Tongue (tissue), 2 donors: ENCODE data around the gene LINC00632. TPM values are rescaled to one million over a fixed set of nuclear protein-coding genes. Genes with fewer than 3 reads are reported as not detected.
"Not testable (repeated sequence)": the region's sequence is repeated elsewhere in the genome, so short reads cannot be mapped to it uniquely, and the experiment has no call there.

Experiments used
- DNase-seq: peaks from one replicate; pipeline ENCODE4 v3.0.0-alpha.2; 2015
- total RNA-seq: library from RNA; depleted of rRNA; stranded (reverse); fragments of >200 nt; gene quantifications from one replicate; pipeline ENCODE4 v1.2.3, GENCODE V29; 2014

The LINC00632 gene
- total RNA-seq = 7.0 TPM

- DNase-seq = peak; percentile 41
Measured at GRCh38 chrX:140709421-140709846, at the start of gene LINC00632. Gene LINC00632, plus strand, starts transcription at chrX:140709759.

DNA sequence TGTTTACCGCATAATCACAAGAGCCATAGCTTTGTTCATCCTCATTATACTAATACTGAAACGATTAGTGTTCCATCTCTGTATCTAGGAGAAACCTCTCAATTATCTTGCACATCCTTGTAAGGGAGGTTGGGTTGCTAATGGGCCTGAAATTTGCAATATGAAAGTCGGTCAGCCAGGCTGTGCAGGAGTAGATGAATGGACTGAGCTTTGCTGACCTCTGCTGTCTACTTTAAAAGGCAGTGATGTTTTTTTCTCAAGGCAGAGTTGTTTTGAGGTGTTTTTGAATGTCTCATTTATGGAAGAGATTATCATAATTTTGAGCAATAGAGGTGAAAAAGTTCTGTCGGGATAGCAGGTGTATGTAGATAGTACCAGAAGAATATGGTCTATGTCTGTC lies 47.9 kb upstream of the LINC00632 start:
- no peak for DNase-seq

- peak; percentile 32 for DNase-seq
Measured at GRCh38 chrX:140664939-140665338, 44.6 kb upstream of the LINC00632 start.

- no peak for DNase-seq
Measured at GRCh38 chrX:140672840-140673731, 36.5 kb upstream of the LINC00632 start.

DNA sequence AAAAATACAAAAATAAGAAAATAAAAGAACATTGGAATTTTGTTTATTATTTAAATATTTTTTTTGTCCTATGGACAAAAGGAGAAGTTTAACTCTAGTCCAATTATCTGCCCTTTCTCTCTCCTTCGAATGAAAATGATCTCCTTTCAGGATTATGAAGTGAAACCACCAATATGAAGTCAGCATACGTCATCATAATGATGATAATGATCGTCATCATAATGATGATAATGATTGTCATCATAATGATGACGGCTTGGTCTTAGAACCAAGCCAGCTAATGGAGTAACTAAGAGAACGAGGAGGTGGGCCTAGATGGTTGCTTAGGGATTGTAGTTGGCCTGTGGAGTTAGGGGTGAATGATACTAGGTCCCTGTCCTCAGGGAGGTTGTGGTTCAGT lies 21.9 kb upstream of the LINC00632 start:
- DNase-seq = no peak

- not testable (repeated sequence) for DNase-seq
Measured at GRCh38 chrX:140691596-140691995, 18.0 kb upstream of the LINC00632 start.

GRCh38 chrX:140697618-140698017 lies 11.9 kb upstream of the LINC00632 start:
- DNase-seq = no peak

- peak; percentile 38 for DNase-seq
Measured at GRCh38 chrX:140701480-140701879, 8.1 kb upstream of the LINC00632 start.

- peak; percentile 75 for DNase-seq
Measured at GRCh38 chrX:140710710-140711109, 1.2 kb downstream of the LINC00632 start.

DNA sequence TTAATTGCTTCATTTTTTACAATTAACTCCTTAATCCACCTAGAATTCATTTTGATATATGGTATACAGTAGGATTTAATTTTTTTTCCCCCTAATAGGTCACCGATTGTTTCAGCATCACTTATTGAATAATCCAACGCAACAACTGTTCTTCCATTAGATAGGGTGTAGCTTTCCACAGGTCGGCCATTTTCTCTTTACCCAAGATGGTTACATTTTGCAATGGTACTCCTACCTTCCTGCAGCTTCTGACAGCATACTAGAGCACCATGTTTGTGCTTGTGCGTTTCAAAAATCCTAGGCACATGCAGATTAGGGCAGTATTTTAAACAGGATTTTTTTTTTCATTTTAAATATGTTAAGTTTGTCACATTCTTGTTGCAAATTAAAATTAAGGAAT lies 2.3 kb downstream of the LINC00632 start:
- DNase-seq = no peak

- DNase-seq = peak; percentile 95
Measured at GRCh38 chrX:140712413-140713173, 3.0 kb downstream of the LINC00632 start.

- no peak for DNase-seq
Measured at GRCh38 chrX:140713174-140713539, 3.6 kb downstream of the LINC00632 start.

- no peak for DNase-seq
Measured at GRCh38 chrX:140715787-140716186, 6.2 kb downstream of the LINC00632 start.

- peak; percentile 58 for DNase-seq
Measured at GRCh38 chrX:140723121-140723715, 13.7 kb downstream of the LINC00632 start.

DNA sequence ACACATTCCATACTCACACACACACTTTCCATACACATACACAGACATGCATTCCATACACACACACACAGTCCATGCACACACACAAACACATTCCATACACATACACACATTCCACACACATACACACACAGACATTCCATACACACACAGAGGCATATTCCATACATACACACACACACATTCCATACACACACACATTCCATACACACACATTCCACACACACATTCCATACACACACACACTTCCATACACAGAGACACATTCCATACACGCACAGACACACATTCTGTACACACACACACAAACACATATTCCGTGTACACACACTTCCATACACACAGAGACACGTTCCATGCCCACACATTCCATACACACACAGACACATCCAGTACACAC lies 14.8 kb downstream of the LINC00632 start:
- DNase-seq = no peak

DNA sequence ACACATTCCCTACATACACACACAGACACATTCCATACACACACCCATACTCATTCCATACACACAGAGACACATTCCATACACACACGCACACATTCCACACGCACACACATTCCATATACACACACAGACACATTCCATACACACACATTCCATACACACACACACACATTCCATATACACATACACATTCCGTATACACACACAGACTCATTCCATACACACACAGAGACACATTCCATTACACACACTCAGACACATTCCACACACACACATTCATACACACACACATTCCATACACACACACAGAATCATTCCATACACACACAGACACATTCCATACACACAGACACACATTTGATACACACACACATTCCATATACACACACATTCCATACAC lies 15.2 kb downstream of the LINC00632 start:
- peak; percentile 33 for DNase-seq

DNA sequence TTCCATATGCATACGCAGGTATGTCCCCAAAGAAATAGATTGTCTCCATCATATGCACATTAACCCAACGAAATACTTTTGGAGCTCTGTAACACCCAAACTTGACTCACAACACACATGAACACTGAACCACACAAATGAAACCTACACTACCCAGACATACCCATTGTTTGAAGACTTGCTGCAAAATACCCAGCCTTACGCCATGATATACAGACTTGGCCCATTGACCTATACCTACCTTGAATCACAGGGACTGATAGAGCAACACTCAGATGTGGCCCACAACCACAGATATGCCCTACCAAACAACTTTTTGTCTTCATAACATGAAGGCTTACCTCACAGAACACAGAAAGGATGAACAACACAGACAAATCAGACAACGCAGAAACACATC lies 15.9 kb downstream of the LINC00632 start:
- no peak for DNase-seq

DNA sequence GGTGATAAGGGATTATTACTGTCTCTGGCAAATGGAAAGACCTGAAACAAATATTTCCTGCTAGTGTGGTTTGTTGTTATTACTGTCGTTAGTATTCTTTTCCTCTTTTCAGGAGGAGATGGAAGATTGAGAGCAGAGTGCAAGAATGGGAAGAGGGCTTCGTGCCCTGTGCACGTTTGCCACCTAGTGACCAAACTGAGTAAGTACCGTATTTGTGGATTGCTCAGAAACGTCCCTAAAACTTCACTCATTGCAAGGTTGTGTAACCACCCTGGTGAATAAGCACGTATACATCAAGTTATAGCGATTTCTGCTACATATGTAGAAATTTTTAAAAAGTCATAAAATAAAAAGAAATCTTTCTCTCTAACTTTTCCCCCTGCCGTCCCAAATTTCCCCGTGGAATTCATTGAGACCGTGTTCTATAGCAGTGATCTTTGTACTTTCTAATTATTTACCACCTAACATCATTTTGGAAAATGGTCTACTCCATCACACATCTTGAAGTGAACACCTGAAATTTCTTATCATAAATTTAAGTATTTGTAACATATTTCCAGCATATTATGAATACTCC lies 24.3 kb downstream of the LINC00632 start:
- DNase-seq = peak; percentile 54

- no peak for DNase-seq
Measured at GRCh38 chrX:140744085-140744484, 34.5 kb downstream of the LINC00632 start.

DNA sequence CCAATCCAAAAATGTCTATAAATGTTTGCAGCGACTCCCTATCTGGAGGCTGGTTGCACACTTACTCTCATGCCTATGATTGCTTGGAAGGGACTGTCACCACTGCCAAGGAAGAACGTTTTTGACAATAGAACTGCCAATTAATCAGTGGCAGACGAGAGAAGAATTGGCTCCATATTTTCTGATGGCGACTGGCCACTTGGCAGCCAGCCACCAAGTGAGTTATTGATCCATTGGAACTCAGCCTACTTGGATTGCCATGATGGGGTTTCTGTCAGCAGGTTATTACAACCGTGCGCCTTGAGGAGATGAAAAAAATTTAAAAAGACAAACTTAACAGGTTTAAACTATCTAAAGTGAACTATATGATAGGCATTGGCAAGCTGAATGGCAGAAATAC lies 47.4 kb downstream of the LINC00632 start:
- DNase-seq = no peak

GRCh38 chrX:140762061-140762460 lies 52.5 kb downstream of the LINC00632 start:
- DNase-seq = peak; percentile 81

GRCh38 chrX:140764401-140764919 lies 54.9 kb downstream of the LINC00632 start:
- DNase-seq = peak; percentile 54
